ENCODE data around the gene CEMIP. TPM values are rescaled to one million over a fixed set of nuclear protein-coding genes. Genes with fewer than 3 reads are reported as not detected.

CEMIP gene
- total and polyA plus RNA-seq, 11 donors: 0.04 to 9.6 (median 0.19) TPM

GRCh38 chr15:80744415-80744814 lies 34.8 kb upstream of the CEMIP start:
- intact Hi-C loops (cut with DNase I): loop anchor here in 1 of 10 donors (10.0 kb wide), 1 partner anchor 60 kb away; no protein-coding TSS in a partner anchor
- Histone ChIP-seq H3K9me3 (peaks cover 0 to 7% (median 0%) of the 10 kb centered on the region in 12 donors), H3K4me3 (no peak overlapping the region), H3K36me3 (peaks cover 0 to under 1% (median 0%) of the 10 kb centered on the region in 9 donors), H3K4me1 (peaks cover 0 to 4% (median 0%) of the 10 kb centered on the region in 12 donors), H3K27ac (no peak overlapping the region), H3K27me3 (no peaks in the 10 kb centered on the region)
- DNase-seq (no peak), ATAC-seq (no peak)
- no peak for TF ChIP-seq CTCF (IDR thresholded peaks at IDR 0.05)
- TF ChIP-seq POLR2A (IDR thresholded peaks at IDR 0.05): no peak
- 86 to 90% (median 89%) methylated on average over 6 of the region's 6 CpGs for WGBS, 4 donors

DNA sequence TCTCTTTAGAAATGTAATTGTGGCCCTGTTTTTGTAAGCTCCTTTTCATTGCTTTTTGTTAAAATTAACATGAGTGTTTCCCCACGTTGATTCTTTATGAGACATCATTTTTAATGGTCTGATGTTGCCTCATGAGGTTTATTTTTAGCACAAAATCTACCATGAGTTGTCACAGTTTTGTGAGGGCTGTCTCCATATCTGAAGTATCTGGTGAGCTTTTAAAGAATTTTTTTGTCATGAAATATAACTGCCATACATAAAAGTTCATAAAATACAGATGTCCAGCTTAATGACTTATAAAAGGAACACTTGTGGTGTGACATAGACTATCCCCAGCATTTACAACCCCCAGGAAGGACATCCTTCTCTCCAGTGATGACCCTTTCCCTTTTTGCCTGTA lies 34.3 kb upstream of the CEMIP start:
- H3K4me3 ChIP-seq: no peak overlapping the region
- no peaks in the 10 kb centered on the region for H3K27me3 ChIP-seq
- no peak for ATAC-seq
- peaks cover 0 to 4% (median 0%) of the 10 kb centered on the region in 9 donors for H3K36me3 ChIP-seq
- peaks cover 0 to 7% (median 0%) of the 10 kb centered on the region in 12 donors for H3K9me3 ChIP-seq
- no peak overlapping the region for H3K27ac ChIP-seq
- intact Hi-C loops (cut with DNase I): loop anchor here in 1 of 10 donors (10.0 kb wide), 1 partner anchor 60 kb away; no protein-coding TSS in a partner anchor
- DNase-seq: no peak
- peaks cover 0 to 4% (median 0%) of the 10 kb centered on the region in 12 donors for H3K4me1 ChIP-seq
- WGBS, 4 donors: 8 to 15% (median 10%) methylated on average over 1 of the region's 1 CpG
- TF ChIP-seq CTCF (IDR thresholded peaks at IDR 0.05): no peak
- no peak for TF ChIP-seq POLR2A (IDR thresholded peaks at IDR 0.05)

- no peak for DNase-seq
- peaks cover 0 to 4% (median 0%) of the 10 kb centered on the region in 12 donors for H3K4me1 ChIP-seq
- H3K4me3 ChIP-seq: no peak overlapping the region
- peaks cover 0 to 14% (median 0%) of the 10 kb centered on the region in 9 donors for H3K36me3 ChIP-seq
- no peak overlapping the region for H3K27ac ChIP-seq
- no peaks in the 10 kb centered on the region for H3K27me3 ChIP-seq
- peaks cover 0 to 7% (median 0%) of the 10 kb centered on the region in 12 donors for H3K9me3 ChIP-seq
- TF ChIP-seq CTCF (IDR thresholded peaks at IDR 0.05): no peak
- WGBS, 4 donors: 94 to 100% (median 98%) methylated on average over 1 of the region's 1 CpG
- no peak for ATAC-seq
- intact Hi-C loops (cut with DNase I): loop anchor here in 1 of 10 donors (10.0 kb wide), 1 partner anchor 59 kb away; no protein-coding TSS in a partner anchor
These were observed 33.3 kb upstream of the CEMIP start for GRCh38 chr15:80745888-80746287.

- WGBS, 4 donors: 56 to 64% (median 60%) methylated on average over 16 of the region's 16 CpGs
- H3K36me3 ChIP-seq: peaks cover 0 to 18% (median under 1%) of the 10 kb centered on the region in 9 donors
- H3K27me3 ChIP-seq: no peaks in the 10 kb centered on the region
- H3K27ac ChIP-seq: no peak overlapping the region
- no peak for DNase-seq
- peaks cover 0 to 7% (median 0%) of the 10 kb centered on the region in 12 donors for H3K9me3 ChIP-seq
- no peak overlapping the region for H3K4me3 ChIP-seq
- peaks cover 0 to 4% (median 0%) of the 10 kb centered on the region in 12 donors for H3K4me1 ChIP-seq
- intact Hi-C loops (cut with DNase I): loop anchor here in 1 of 10 donors (10.0 kb wide), 1 partner anchor 57 kb away; no protein-coding TSS in a partner anchor
- TF ChIP-seq POLR2A (IDR thresholded peaks at IDR 0.05): no peak
- no peak for TF ChIP-seq CTCF (IDR thresholded peaks at IDR 0.05)
- no peak for ATAC-seq
These were observed 31.7 kb upstream of the CEMIP start for GRCh38 chr15:80747317-80748053.
